Measurements from ENCODE around the gene DNAJC30. TPM values are rescaled to one million over a fixed set of nuclear protein-coding genes. Genes with fewer than 3 reads are reported as not detected.

Gene DNAJC30
- total and polyA plus RNA-seq, 4 donors: 2.1 to 8.7 (median 4.8) TPM

DNA sequence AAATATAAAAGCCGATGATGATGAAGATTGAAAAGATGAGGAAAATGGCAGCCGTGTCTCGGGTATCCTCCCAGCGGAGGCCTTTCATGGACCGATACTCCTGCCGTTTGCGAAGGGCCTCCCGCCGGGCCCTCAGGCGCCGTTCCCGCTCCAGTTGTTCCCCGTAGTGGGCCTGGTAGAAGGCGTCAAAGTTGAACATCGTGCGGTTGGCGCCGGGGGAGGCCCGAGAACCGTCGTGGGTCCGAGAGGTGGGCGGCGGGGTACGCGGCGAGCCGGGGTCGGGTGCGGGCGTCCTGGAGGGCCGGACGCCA lies 553 bp downstream of the DNAJC30 start:
- DNase-seq (ENCODE audit: low spot score): no peak
- TF ChIP-seq ZBTB33 (IDR thresholded peaks at IDR 0.05) (no peak), FOXA2 (IDR thresholded peaks at IDR 0.05) (no peak), TAF1 (conservative IDR thresholded peaks at IDR 0.05) (no peak), HNF4A (conservative IDR thresholded peaks at IDR 0.05) (no peak), RAD21 (IDR thresholded peaks at IDR 0.05) (no peak)
- TF ChIP-seq, protein P1, sequence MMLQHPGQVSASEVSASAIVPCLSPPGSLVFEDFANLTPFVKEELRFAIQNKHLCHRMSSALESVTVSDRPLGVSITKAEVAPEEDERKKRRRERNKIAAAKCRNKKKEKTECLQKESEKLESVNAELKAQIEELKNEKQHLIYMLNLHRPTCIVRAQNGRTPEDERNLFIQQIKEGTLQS (IDR thresholded peaks at IDR 0.05): no peak
- Histone ChIP-seq H3K9me3 (ENCODE audit: control insufficient read depth in 4 of 4, low read length in 3 of 4) (no peaks in the 10 kb centered on the region), H3K4me1 (ENCODE audit: control insufficient read depth in 4 of 4, insufficient read depth in 4 of 4, low read length in 3 of 4) (peaks cover 21 to 41% (median 35%) of the 10 kb centered on the region in 4 donors), H3K27ac (ENCODE audit: low read depth in 1 of 2, low read length in 2 of 2) (peak overlapping the region; percentile 73 to 87), H3K27me3 (ENCODE audit: control insufficient read depth in 4 of 4, insufficient read depth in 4 of 4, low read length in 3 of 4) (no peaks in the 10 kb centered on the region), H3K36me3 (ENCODE audit: control insufficient read depth in 4 of 4, insufficient read depth in 3 of 4, low read depth in 1 of 4, low read length in 3 of 4) (peaks cover 0 to 14% (median 7%) of the 10 kb centered on the region in 4 donors), H3K4me3 (ENCODE audit: low read depth in 1 of 3, low read length in 3 of 3) (peak overlapping the region; percentile 90 to 97 (median 91)), H3K9ac (ENCODE audit: low read depth in 1 of 2, low read length in 2 of 2) (peak overlapping the region; percentile 74 to 83)
- under 1% methylated on average over 33 of the region's 33 CpGs for WGBS

GRCh38 chr7:73681031-73681430 lies 2.2 kb downstream of the DNAJC30 start:
- DNase-seq (ENCODE audit: low spot score): no peak
- WGBS: 83% methylated on average over 8 of the region's 8 CpGs
- TF ChIP-seq NR2F2 (IDR thresholded peaks at IDR 0.05): no peak
- Histone ChIP-seq H3K36me3 (ENCODE audit: control insufficient read depth in 4 of 4, insufficient read depth in 3 of 4, low read depth in 1 of 4, low read length in 3 of 4) (peaks cover 0 to 6% (median 1%) of the 10 kb centered on the region in 4 donors), H3K4me3 (ENCODE audit: low read depth in 1 of 3, low read length in 3 of 3) (no peak overlapping the region), H3K9me3 (ENCODE audit: control insufficient read depth in 4 of 4, low read length in 3 of 4) (no peaks in the 10 kb centered on the region), H3K27me3 (ENCODE audit: control insufficient read depth in 4 of 4, insufficient read depth in 4 of 4, low read length in 3 of 4) (no peaks in the 10 kb centered on the region), H3K9ac (ENCODE audit: low read depth in 1 of 2, low read length in 2 of 2) (no peak overlapping the region), H3K4me1 (ENCODE audit: control insufficient read depth in 4 of 4, insufficient read depth in 4 of 4, low read length in 3 of 4) (peaks cover 21 to 41% (median 35%) of the 10 kb centered on the region in 4 donors), H3K27ac (ENCODE audit: low read depth in 1 of 2, low read length in 2 of 2) (no peak overlapping the region)

DNA sequence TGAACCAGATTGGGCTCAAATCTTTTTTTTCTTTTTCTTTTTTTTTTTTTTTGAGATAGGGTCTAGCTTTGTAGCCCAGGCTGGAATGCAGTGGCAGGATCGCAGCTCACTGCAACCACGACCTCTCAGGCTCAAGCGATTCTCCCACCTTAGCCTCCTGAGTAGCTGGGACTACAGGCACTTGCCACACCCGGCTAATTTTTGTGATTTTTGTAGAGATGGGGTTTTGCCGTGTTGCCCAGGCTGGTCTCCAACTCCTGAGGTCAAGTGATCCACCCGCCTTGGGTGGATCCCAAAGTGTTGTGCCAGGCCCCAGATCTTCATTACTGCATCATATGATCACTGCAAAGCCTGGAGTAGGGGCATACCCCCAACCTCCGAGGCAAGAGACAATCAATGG lies 2.8 kb downstream of the DNAJC30 start:
- WGBS: 88% methylated on average over 7 of the region's 7 CpGs
- Histone ChIP-seq H3K36me3 (ENCODE audit: control insufficient read depth in 4 of 4, insufficient read depth in 3 of 4, low read depth in 1 of 4, low read length in 3 of 4) (peaks cover 0 to 6% (median 1%) of the 10 kb centered on the region in 4 donors), H3K9ac (ENCODE audit: low read depth in 1 of 2, low read length in 2 of 2) (no peak overlapping the region), H3K4me1 (ENCODE audit: control insufficient read depth in 4 of 4, insufficient read depth in 4 of 4, low read length in 3 of 4) (peaks cover 21 to 41% (median 35%) of the 10 kb centered on the region in 4 donors), H3K27me3 (ENCODE audit: control insufficient read depth in 4 of 4, insufficient read depth in 4 of 4, low read length in 3 of 4) (no peaks in the 10 kb centered on the region), H3K27ac (ENCODE audit: low read depth in 1 of 2, low read length in 2 of 2) (no peak overlapping the region), H3K9me3 (ENCODE audit: control insufficient read depth in 4 of 4, low read length in 3 of 4) (no peaks in the 10 kb centered on the region), H3K4me3 (ENCODE audit: low read depth in 1 of 3, low read length in 3 of 3) (no peak overlapping the region)
- no peak for TF ChIP-seq GABPA (IDR thresholded peaks at IDR 0.05 in 1 of 2, conservative IDR thresholded peaks at IDR 0.05 in 1 of 2)
- TF ChIP-seq TAF1 (conservative IDR thresholded peaks at IDR 0.05): no peak
- no peak for TF ChIP-seq HNF4G (IDR thresholded peaks at IDR 0.05)
- TF ChIP-seq, protein P2, sequence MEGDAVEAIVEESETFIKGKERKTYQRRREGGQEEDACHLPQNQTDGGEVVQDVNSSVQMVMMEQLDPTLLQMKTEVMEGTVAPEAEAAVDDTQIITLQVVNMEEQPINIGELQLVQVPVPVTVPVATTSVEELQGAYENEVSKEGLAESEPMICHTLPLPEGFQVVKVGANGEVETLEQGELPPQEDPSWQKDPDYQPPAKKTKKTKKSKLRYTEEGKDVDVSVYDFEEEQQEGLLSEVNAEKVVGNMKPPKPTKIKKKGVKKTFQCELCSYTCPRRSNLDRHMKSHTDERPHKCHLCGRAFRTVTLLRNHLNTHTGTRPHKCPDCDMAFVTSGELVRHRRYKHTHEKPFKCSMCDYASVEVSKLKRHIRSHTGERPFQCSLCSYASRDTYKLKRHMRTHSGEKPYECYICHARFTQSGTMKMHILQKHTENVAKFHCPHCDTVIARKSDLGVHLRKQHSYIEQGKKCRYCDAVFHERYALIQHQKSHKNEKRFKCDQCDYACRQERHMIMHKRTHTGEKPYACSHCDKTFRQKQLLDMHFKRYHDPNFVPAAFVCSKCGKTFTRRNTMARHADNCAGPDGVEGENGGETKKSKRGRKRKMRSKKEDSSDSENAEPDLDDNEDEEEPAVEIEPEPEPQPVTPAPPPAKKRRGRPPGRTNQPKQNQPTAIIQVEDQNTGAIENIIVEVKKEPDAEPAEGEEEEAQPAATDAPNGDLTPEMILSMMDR (IDR thresholded peaks at IDR 0.05; ENCODE audit: low read depth, low read length, missing input control): no peak
- no peak for TF ChIP-seq RXRA (IDR thresholded peaks at IDR 0.05)
- no peak for TF ChIP-seq FOXA1 (IDR thresholded peaks at IDR 0.05)
- TF ChIP-seq YY1 (IDR thresholded peaks at IDR 0.05): no peak
- no peak for TF ChIP-seq SP1 (IDR thresholded peaks at IDR 0.05)
- DNase-seq (ENCODE audit: low spot score): no peak

All from liver (tissue), 9 donors.